GM10248 (cell line): ENCODE results near the gene MAML2.

Experiments
- CTCF ChIA-PET: fragments of 300-600 bp; sonication (Branson Sonifier 250); formaldehyde crosslinking; extraction: SDS; loops from one replicate; lab custom pipeline; 2021; ENCODE audit warnings: antibody characterized with exemption; lab: Yijun Ruan, JAX
- POLR2A ChIA-PET: fragments of 350-650 bp; sonication (Branson Sonifier 250); formaldehyde crosslinking; extraction: SDS; loops from one replicate; lab custom pipeline; 2020; ENCODE audit warnings: antibody characterized with exemption; lab: Yijun Ruan, JAX
- DNase-seq: peaks from one replicate; pipeline ENCODE4 v3.0.0; 2012; ENCODE audit errors: extremely low spot score
- TF ChIP-seq, protein P1 (sequence below): IDR thresholded peaks from 2 replicates; pipeline ENCODE4 v1.5.1; 2012; ENCODE audit warnings: mild to moderate bottlenecking, low read depth; ENCODE audit errors: extremely low read depth, missing control alignments, control extremely low read depth

The MAML2 gene

DNA sequence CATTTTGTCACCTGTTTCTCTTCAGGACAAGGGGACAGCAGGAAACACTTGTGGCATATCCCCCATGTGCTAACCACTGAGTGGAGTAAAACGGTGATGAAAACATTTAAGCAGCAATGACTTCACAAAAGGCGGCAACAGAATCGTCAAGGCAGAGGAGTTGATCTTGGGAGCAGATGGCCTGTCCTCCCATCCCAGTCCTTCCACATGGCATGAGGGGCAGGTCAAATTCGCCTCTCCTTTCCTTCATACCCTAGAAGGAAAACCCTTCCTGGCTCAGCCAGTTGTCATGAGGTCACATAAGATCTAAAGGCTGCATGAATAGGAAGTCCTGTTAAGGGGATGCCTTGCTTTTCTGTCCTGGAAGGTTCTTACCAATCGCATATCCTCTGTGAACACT, 169.1 kb downstream of the MAML2 start:
- DNase-seq = no peak
- ChIA-PET CTCF (interaction anchor here (1.2 to 1.6 kb wide), 4 partner anchors 11 to 220 kb away, joined by 3 to 8 read pairs (median 4); no protein-coding TSS in a partner anchor), POLR2A (interaction anchor here (0.6 kb wide), 1 partner anchor 40 kb away, joined by 4 read pairs; no protein-coding TSS in a partner anchor)
- TF ChIP-seq, protein P1, sequence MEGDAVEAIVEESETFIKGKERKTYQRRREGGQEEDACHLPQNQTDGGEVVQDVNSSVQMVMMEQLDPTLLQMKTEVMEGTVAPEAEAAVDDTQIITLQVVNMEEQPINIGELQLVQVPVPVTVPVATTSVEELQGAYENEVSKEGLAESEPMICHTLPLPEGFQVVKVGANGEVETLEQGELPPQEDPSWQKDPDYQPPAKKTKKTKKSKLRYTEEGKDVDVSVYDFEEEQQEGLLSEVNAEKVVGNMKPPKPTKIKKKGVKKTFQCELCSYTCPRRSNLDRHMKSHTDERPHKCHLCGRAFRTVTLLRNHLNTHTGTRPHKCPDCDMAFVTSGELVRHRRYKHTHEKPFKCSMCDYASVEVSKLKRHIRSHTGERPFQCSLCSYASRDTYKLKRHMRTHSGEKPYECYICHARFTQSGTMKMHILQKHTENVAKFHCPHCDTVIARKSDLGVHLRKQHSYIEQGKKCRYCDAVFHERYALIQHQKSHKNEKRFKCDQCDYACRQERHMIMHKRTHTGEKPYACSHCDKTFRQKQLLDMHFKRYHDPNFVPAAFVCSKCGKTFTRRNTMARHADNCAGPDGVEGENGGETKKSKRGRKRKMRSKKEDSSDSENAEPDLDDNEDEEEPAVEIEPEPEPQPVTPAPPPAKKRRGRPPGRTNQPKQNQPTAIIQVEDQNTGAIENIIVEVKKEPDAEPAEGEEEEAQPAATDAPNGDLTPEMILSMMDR = no peak

DNA sequence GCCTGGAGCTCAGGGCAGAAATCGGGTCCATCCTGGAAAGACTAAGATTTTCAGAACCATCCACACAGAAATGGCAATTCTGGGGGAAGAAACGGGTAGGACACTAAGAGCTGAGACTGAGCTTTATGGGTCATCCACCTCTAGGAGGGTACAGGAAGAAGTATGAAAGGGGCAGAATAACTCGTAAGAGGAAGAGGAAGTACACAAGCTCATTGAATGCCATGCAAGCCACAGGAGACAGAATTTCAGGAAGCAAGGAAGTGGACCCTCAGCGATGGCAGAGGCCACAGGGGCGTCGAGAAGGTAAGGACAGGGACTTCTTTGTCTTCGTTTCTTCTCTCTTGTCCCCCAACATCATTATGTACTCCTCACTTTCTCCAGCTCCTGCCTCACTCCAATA, 169.6 kb downstream of the MAML2 start:
- no peak for DNase-seq
- POLR2A ChIA-PET = interaction anchor here (0.6 kb wide), 1 partner anchor 39 kb away, joined by 4 read pairs; no protein-coding TSS in a partner anchor
- TF ChIP-seq, protein P1 = no peak
- CTCF ChIA-PET = interaction anchor here (1.2 to 1.6 kb wide), 4 partner anchors 10 to 220 kb away, joined by 3 to 8 read pairs (median 4); no protein-coding TSS in a partner anchor

DNA sequence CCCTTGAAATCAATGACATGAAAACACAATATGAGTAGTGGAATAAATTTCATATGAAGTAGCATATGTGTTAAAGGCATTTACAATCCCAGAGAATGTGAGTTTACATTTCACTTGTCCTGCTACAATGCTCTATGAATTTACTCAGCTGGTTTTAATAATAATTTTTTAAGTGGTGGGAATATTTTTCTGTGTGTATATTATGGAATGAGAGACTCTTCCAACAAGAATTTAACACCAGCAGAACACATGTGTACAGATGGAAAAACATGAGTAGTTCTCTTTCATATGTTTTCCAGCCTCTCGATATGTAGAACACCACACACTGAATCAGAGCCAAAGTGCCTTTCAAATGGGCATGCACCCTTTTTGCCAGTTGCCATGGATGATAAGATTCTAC, 170.4 kb downstream of the MAML2 start:
- no peak for DNase-seq
- CTCF ChIA-PET = interaction anchor here (1.0 to 1.6 kb wide), 6 partner anchors 10 to 221 kb away, joined by 3 to 8 read pairs (median 4); no protein-coding TSS in a partner anchor
- POLR2A ChIA-PET = no interaction called here

DNA sequence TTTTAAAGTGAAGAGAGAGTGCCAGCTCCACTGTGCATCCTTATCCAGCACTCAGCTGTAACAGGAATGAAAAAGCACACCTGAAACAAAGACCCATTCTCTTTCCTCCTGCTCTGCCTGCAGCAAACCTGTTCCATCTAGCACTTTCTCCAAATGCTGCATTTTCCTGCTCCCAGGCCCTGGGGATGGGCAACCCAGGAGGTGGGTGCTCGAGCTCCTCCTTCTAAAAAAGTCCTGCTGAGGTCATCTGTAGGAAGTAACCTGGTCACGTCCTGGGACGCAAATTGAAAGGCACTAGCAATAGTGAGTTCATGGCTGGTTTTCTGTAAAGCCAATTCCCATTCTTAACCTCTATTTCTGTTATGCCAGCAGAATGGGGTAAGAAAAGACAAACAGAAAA, 173.7 kb downstream of the MAML2 start:
- ChIA-PET CTCF (no interaction called here), POLR2A (no interaction called here)
- TF ChIP-seq, protein P1 = no peak

More for the DNA sequence above, 170.4 kb downstream of the MAML2 start:
- TF ChIP-seq, protein P1 = no peak

DNA sequence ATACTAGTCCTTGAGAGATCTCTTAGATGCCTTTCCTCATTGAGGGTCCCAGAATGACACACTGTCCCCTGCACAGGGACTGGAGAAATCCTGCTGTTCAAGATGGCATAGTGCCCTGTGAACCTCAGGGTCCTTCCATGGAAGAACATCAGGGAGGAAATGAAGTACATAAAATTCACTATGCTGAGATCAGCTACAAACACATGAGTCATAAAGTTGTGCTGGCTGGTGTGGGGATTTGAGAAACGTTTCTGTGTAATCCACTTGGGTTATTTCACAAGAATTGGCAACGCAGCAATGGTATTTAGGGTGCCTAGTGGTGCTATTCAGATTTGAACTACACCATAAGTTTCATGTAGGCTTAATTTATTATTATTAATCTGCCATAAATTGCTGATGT, 174.4 kb downstream of the MAML2 start:
- no peak for DNase-seq
- POLR2A ChIA-PET = no interaction called here
- CTCF ChIA-PET = interaction anchor here (1.8 kb wide), 1 partner anchor 10 kb away, joined by 4 read pairs; no protein-coding TSS in a partner anchor
- TF ChIP-seq, protein P1 = no peak

More for the DNA sequence above, 173.7 kb downstream of the MAML2 start:
- DNase-seq = no peak

DNA sequence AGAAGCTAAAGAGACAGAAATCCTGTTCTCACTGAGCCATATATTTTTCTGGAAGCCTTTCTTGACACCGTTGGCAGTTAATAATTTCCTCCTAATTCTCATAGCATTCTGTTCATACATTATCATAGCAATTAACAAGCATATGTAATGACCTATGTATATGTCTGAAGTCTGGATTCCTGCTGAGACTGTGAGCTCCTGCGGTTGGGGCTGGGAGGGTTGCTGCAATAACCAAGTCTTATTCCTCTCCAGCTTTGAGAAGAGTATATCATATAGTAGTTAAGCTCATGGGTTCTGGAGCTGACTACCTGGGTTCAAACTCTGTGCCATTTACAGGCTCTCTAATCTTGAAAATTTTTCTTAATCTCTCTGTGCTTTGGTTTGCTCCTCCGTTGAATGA, 175.2 kb downstream of the MAML2 start:
- ChIA-PET POLR2A (no interaction called here), CTCF (interaction anchor here (1.0 to 1.8 kb wide), 5 partner anchors 9 to 76 kb away, joined by 3 to 6 read pairs (median 4); no protein-coding TSS in a partner anchor)
- DNase-seq = no peak
- TF ChIP-seq, protein P1 = no peak
